Trophoblast cell (in vitro differentiated cells and primary cell): ENCODE measurements around the gene RET.

ENCODE experiments used
- DNase-seq, 2 donors: peaks; one replicate each; pipeline ENCODE4 v3.0.0-alpha.2; 2016
- H2AFZ ChIP-seq: 2 replicates; pipeline ENCODE4 v1.6.1; 2013; ENCODE audit warnings: low read length, moderate library complexity, mild to moderate bottlenecking; ENCODE audit not compliant: insufficient read depth, poor library complexity
- H2AK5ac ChIP-seq: 2 replicates; pipeline ENCODE4 v1.6.1; 2013; ENCODE audit warnings: mild to moderate bottlenecking, low read length
- H2BK120ac ChIP-seq: 2 replicates; pipeline ENCODE4 v1.6.1; 2013; ENCODE audit warnings: low read length, mild to moderate bottlenecking, moderate library complexity; ENCODE audit not compliant: insufficient read depth, poor library complexity
- H2BK12ac ChIP-seq: 2 replicates; pipeline ENCODE4 v1.6.1; 2013; ENCODE audit warnings: mild to moderate bottlenecking, low read length, moderate library complexity
- H2BK5ac ChIP-seq: 2 replicates; pipeline ENCODE4 v1.6.1; 2013; ENCODE audit warnings: low read length, low read depth, moderate library complexity, mild to moderate bottlenecking; ENCODE audit not compliant: poor library complexity
- H3K14ac ChIP-seq: 2 replicates; pipeline ENCODE4 v1.6.1; 2013; ENCODE audit warnings: mild to moderate bottlenecking, low read length
- H3K18ac ChIP-seq: 2 replicates; pipeline ENCODE4 v1.6.1; 2013; ENCODE audit warnings: mild to moderate bottlenecking, low read length
- H3K23ac ChIP-seq: 2 replicates; pipeline ENCODE4 v1.6.1; 2013; ENCODE audit warnings: low read length
- H3K27ac ChIP-seq: 2 replicates; pipeline ENCODE4 v1.5.1; 2013; ENCODE audit warnings: low read depth, mild to moderate bottlenecking, inconsistent platforms, low read length, moderate library complexity
- H3K27me3 ChIP-seq: 2 replicates; pipeline ENCODE4 v1.6.1; 2013; ENCODE audit warnings: inconsistent platforms, mild to moderate bottlenecking, low read length, moderate library complexity; ENCODE audit not compliant: insufficient read depth
- H3K36me3 ChIP-seq, 2 experiments: 1 replicate in 1 of 2; 2 replicates in 1 of 2; pipeline ENCODE4 v1.6.1; 2013; ENCODE audit warnings: low read length in 2 of 2, mild to moderate bottlenecking in 2 of 2, moderate library complexity in 1 of 2; ENCODE audit not compliant: insufficient read depth in 2 of 2, control insufficient read depth in 1 of 2
- H3K4ac ChIP-seq: 2 replicates; pipeline ENCODE4 v1.6.1; 2013; ENCODE audit warnings: low read depth, mild to moderate bottlenecking, low read length, moderate library complexity
- H3K4me1 ChIP-seq, 2 experiments: 1 replicate in 1 of 2; 2 replicates in 1 of 2; pipeline ENCODE4 v1.6.1; 2013; ENCODE audit warnings: low read length in 2 of 2, mild to moderate bottlenecking in 2 of 2, moderate library complexity in 1 of 2; ENCODE audit not compliant: insufficient read depth in 2 of 2, control insufficient read depth in 1 of 2
- H3K4me2 ChIP-seq: 2 replicates; pipeline ENCODE4 v1.6.1; 2013; ENCODE audit warnings: inconsistent platforms, mild to moderate bottlenecking, low read length, moderate library complexity
- H3K4me3 ChIP-seq: 2 replicates; pipeline ENCODE4 v1.5.1; 2013; ENCODE audit warnings: mild to moderate bottlenecking, low read depth, low read length, inconsistent platforms
- H3K79me1 ChIP-seq: one replicate; pipeline ENCODE4 v1.6.1; 2013; ENCODE audit warnings: low read length
- H3K79me2 ChIP-seq: 2 replicates; pipeline ENCODE4 v1.6.1; 2013; ENCODE audit warnings: low read length, mild to moderate bottlenecking; ENCODE audit not compliant: control insufficient read depth, insufficient read depth, poor library complexity
- H3K9ac ChIP-seq: 2 replicates; pipeline ENCODE4 v1.6.1; 2013; ENCODE audit warnings: mild to moderate bottlenecking, low read length
- H3K9me3 ChIP-seq: 2 replicates; pipeline ENCODE4 v1.6.1; 2013; ENCODE audit warnings: low read depth, mild to moderate bottlenecking, control low read depth, inconsistent platforms, low read length; ENCODE audit not compliant: insufficient read depth
- H4K12ac ChIP-seq: 2 replicates; pipeline ENCODE4 v1.6.1; 2013; ENCODE audit warnings: low read depth, mild to moderate bottlenecking, low read length, moderate library complexity
- H4K8ac ChIP-seq: 2 replicates; pipeline ENCODE4 v1.6.1; 2013; ENCODE audit warnings: low read depth, mild to moderate bottlenecking, low read length, moderate library complexity
- H4K91ac ChIP-seq: one replicate; pipeline ENCODE4 v1.6.1; 2013; ENCODE audit warnings: low read depth, mild to moderate bottlenecking, low read length, moderate library complexity
- WGBS: extraction: QIAGEN DNeasy Blood & Tissue Kit; methylation state at CpG from one replicate; pipeline ENCODE4 v1.1.7; 2013; ENCODE audit warnings: missing lambda C conversion rate; ENCODE audit not compliant: insufficient read length, insufficient coverage; ENCODE audit errors: extremely low coverage; 5-methylcytosine and 5-hydroxymethylcytosine counted together

Gene RET

GRCh38 chr10:43082087-43082486, 5.2 kb downstream of the RET start:
- no peaks in the 10 kb centered on the region for H3K79me1 ChIP-seq
- no peak overlapping the region for H2BK120ac ChIP-seq
- H4K91ac ChIP-seq, result no peak overlapping the region
- H3K9me3 ChIP-seq, result peaks cover 4% of the 10 kb centered on the region
- H3K36me3 ChIP-seq, result no peaks in the 10 kb centered on the region
- no peak overlapping the region for H4K8ac ChIP-seq
- no peak overlapping the region for H2AFZ ChIP-seq
- H3K18ac ChIP-seq, result no peak overlapping the region
- peaks cover 17% of the 10 kb centered on the region for H3K27me3 ChIP-seq
- H3K27ac ChIP-seq, result no peak overlapping the region
- no CpG with 5 or more reads among the region's 4 CpGs for WGBS
- H2AK5ac ChIP-seq, result no peak overlapping the region
- H4K12ac ChIP-seq, result no peak overlapping the region
- no peak overlapping the region for H2BK12ac ChIP-seq
- no peak overlapping the region for H3K4ac ChIP-seq
- H3K4me1 ChIP-seq, result peaks cover 0 to 4% of the 10 kb centered on the region in 2 experiments
- H2BK5ac ChIP-seq, result no peak overlapping the region
- no peak for DNase-seq
- no peak overlapping the region for H3K9ac ChIP-seq
- no peak overlapping the region for H3K23ac ChIP-seq
- no peak overlapping the region for H3K14ac ChIP-seq
- H3K4me3 ChIP-seq, result no peak overlapping the region
- no peaks in the 10 kb centered on the region for H3K79me2 ChIP-seq
- no peak overlapping the region for H3K4me2 ChIP-seq

- peaks cover 11% of the 10 kb centered on the region for H3K27me3 ChIP-seq
- H3K36me3 ChIP-seq, result no peaks in the 10 kb centered on the region
- H2AFZ ChIP-seq, result no peak overlapping the region
- H3K9ac ChIP-seq, result no peak overlapping the region
- H2BK12ac ChIP-seq, result no peak overlapping the region
- H3K4ac ChIP-seq, result no peak overlapping the region
- H3K14ac ChIP-seq, result no peak overlapping the region
- no peak overlapping the region for H2AK5ac ChIP-seq
- whole genome bisulfite sequencing, result no CpG with 5 or more reads among the region's 7 CpGs
- H3K4me2 ChIP-seq, result no peak overlapping the region
- H3K79me2 ChIP-seq, result no peaks in the 10 kb centered on the region
- no peak overlapping the region for H4K8ac ChIP-seq
- H3K9me3 ChIP-seq, result peaks cover 2% of the 10 kb centered on the region
- H3K4me1 ChIP-seq, result peaks cover 0 to 3% of the 10 kb centered on the region in 2 experiments
- no peak overlapping the region for H2BK5ac ChIP-seq
- H4K12ac ChIP-seq, result no peak overlapping the region
- DNase-seq, result no peak
- no peak overlapping the region for H2BK120ac ChIP-seq
- H3K18ac ChIP-seq, result no peak overlapping the region
- no peak overlapping the region for H3K23ac ChIP-seq
- H3K4me3 ChIP-seq, result no peak overlapping the region
- H3K27ac ChIP-seq, result no peak overlapping the region
- no peaks in the 10 kb centered on the region for H3K79me1 ChIP-seq
- H4K91ac ChIP-seq, result no peak overlapping the region
These were observed 5.9 kb downstream of the RET start for GRCh38 chr10:43082746-43083145.

- no peak overlapping the region for H4K8ac ChIP-seq
- H3K18ac ChIP-seq, result no peak overlapping the region
- no peak overlapping the region for H2AFZ ChIP-seq
- no peak overlapping the region for H2AK5ac ChIP-seq
- no peak overlapping the region for H2BK5ac ChIP-seq
- H4K12ac ChIP-seq, result no peak overlapping the region
- no peak overlapping the region for H3K4me3 ChIP-seq
- H3K9ac ChIP-seq, result no peak overlapping the region
- H2BK12ac ChIP-seq, result no peak overlapping the region
- WGBS, result no CpG with 5 or more reads among the region's 5 CpGs
- no peak overlapping the region for H2BK120ac ChIP-seq
- H3K4ac ChIP-seq, result no peak overlapping the region
- no peak overlapping the region for H3K23ac ChIP-seq
- H3K27ac ChIP-seq, result no peak overlapping the region
- no peak overlapping the region for H3K14ac ChIP-seq
- H3K79me1 ChIP-seq, result no peaks in the 10 kb centered on the region
- peaks cover 0 to 3% of the 10 kb centered on the region in 2 experiments for H3K4me1 ChIP-seq
- H3K9me3 ChIP-seq, result peaks cover 9% of the 10 kb centered on the region
- H3K79me2 ChIP-seq, result no peaks in the 10 kb centered on the region
- H4K91ac ChIP-seq, result no peak overlapping the region
- H3K36me3 ChIP-seq, result no peaks in the 10 kb centered on the region
- no peak overlapping the region for H3K4me2 ChIP-seq
- no peak for DNase-seq
- H3K27me3 ChIP-seq, result peaks cover 2% of the 10 kb centered on the region
These were observed 6.9 kb downstream of the RET start for GRCh38 chr10:43083764-43084163.

- no peak overlapping the region for H3K18ac ChIP-seq
- no peak overlapping the region for H2AK5ac ChIP-seq
- peak in 1 of 2 donors; percentile 38 for DNase-seq
- no peak overlapping the region for H4K91ac ChIP-seq
- no peaks in the 10 kb centered on the region for H3K79me1 ChIP-seq
- no peak overlapping the region for H3K4ac ChIP-seq
- peaks cover 8% of the 10 kb centered on the region for H3K9me3 ChIP-seq
- H4K8ac ChIP-seq, result no peak overlapping the region
- H3K36me3 ChIP-seq, result no peaks in the 10 kb centered on the region
- H3K14ac ChIP-seq, result no peak overlapping the region
- WGBS, result no CpG with 5 or more reads among the region's 9 CpGs
- H3K4me1 ChIP-seq, result peaks cover 0 to 3% of the 10 kb centered on the region in 2 experiments
- H2BK120ac ChIP-seq, result no peak overlapping the region
- H4K12ac ChIP-seq, result no peak overlapping the region
- no peak overlapping the region for H2AFZ ChIP-seq
- H3K27ac ChIP-seq, result no peak overlapping the region
- H3K23ac ChIP-seq, result no peak overlapping the region
- no peaks in the 10 kb centered on the region for H3K79me2 ChIP-seq
- no peak overlapping the region for H3K4me2 ChIP-seq
- H2BK12ac ChIP-seq, result no peak overlapping the region
- no peak overlapping the region for H3K4me3 ChIP-seq
- no peaks in the 10 kb centered on the region for H3K27me3 ChIP-seq
- no peak overlapping the region for H3K9ac ChIP-seq
- no peak overlapping the region for H2BK5ac ChIP-seq
These were observed 7.9 kb downstream of the RET start for GRCh38 chr10:43084812-43085211.
